ENCODE data around the gene CLN3.

GRCh38 chr16:28504707-28505404 is 13.0 kb upstream of the CLN3 start:
- TF ChIP-seq CTCF (IDR thresholded peaks at IDR 0.05) (no peak), POLR2A (IDR thresholded peaks at IDR 0.05) (no peak)

All from lower leg skin (tissue), 3 donors.